Measurements from ENCODE around the gene PLCL1.
"Not testable (repeated sequence)": the region's sequence is repeated elsewhere in the genome, so short reads cannot be mapped to it uniquely, and the experiment has no call there.

The PLCL1 gene

GRCh38 chr2:197801033-197801432 lies 3.4 kb upstream of the PLCL1 start:
- Mint-ChIP-seq H3K4me1 (peaks cover 22% of the 10 kb centered on the region), H3K27me3 (peaks cover 16% of the 10 kb centered on the region), H3K27ac (no peak overlapping the region), H3K9me3 (no peaks in the 10 kb centered on the region), H3K4me3 (no peak overlapping the region)
- no peak for ATAC-seq
- DNase-seq: no peak

GRCh38 chr2:197803033-197803444 lies 1.4 kb upstream of the PLCL1 start:
- Mint-ChIP-seq H3K27ac (no peak overlapping the region), H3K27me3 (peaks cover 11% of the 10 kb centered on the region), H3K4me1 (peaks cover 33% of the 10 kb centered on the region), H3K9me3 (no peaks in the 10 kb centered on the region), H3K4me3 (no peak overlapping the region)
- ATAC-seq (peak; percentile 49), DNase-seq (peak; percentile 24 to 28)

- no peaks in the 10 kb centered on the region for H3K9me3 Mint-ChIP-seq
- peak overlapping the region; percentile 92 to 99 for H3K4me3 Mint-ChIP-seq
- peak overlapping the region; percentile 4 to 94 for H3K27ac Mint-ChIP-seq
- DNase-seq (peak; percentile 34 to 65), ATAC-seq (peak; percentile 57)
- H3K27me3 Mint-ChIP-seq: peaks cover 11% of the 10 kb centered on the region
- peaks cover 48% of the 10 kb centered on the region for H3K4me1 Mint-ChIP-seq
Measured at GRCh38 chr2:197804758-197805714, 643 bp downstream of the PLCL1 start.

GRCh38 chr2:197805715-197806633 lies 1.6 kb downstream of the PLCL1 start:
- DNase-seq: no peak
- no peak for ATAC-seq
- Mint-ChIP-seq H3K4me3 (peak overlapping the region; percentile 81 to 99), H3K9me3 (no peaks in the 10 kb centered on the region), H3K4me1 (peaks cover 48% of the 10 kb centered on the region), H3K27me3 (peaks cover 11% of the 10 kb centered on the region), H3K27ac (no peak overlapping the region)

GRCh38 chr2:197809064-197809463 lies 4.7 kb downstream of the PLCL1 start:
- Mint-ChIP-seq H3K9me3 (no peaks in the 10 kb centered on the region), H3K4me1 (peaks cover 38% of the 10 kb centered on the region), H3K27me3 (peaks cover 11% of the 10 kb centered on the region), H3K27ac (no peak overlapping the region), H3K4me3 (peak overlapping the region in 1 of 2 donors; percentile 4)
- DNase-seq (no peak), ATAC-seq (no peak)

GRCh38 chr2:197810016-197810415 lies 5.6 kb downstream of the PLCL1 start:
- Mint-ChIP-seq H3K9me3 (no peaks in the 10 kb centered on the region), H3K27me3 (peaks cover 11% of the 10 kb centered on the region), H3K4me3 (no peak overlapping the region), H3K4me1 (peaks cover 44% of the 10 kb centered on the region), H3K27ac (no peak overlapping the region)
- DNase-seq (no peak), ATAC-seq (no peak)

GRCh38 chr2:197810491-197810890 lies 6.1 kb downstream of the PLCL1 start:
- ATAC-seq (no peak), DNase-seq (no peak)
- Mint-ChIP-seq H3K4me1 (peaks cover 41% of the 10 kb centered on the region), H3K9me3 (no peaks in the 10 kb centered on the region), H3K27me3 (peaks cover 8% of the 10 kb centered on the region), H3K4me3 (no peak overlapping the region), H3K27ac (no peak overlapping the region)

GRCh38 chr2:197813093-197813787 lies 8.8 kb downstream of the PLCL1 start:
- ATAC-seq (peak; percentile 67), DNase-seq (no peak)
- Mint-ChIP-seq H3K9me3 (no peaks in the 10 kb centered on the region), H3K27me3 (no peaks in the 10 kb centered on the region), H3K4me3 (no peak overlapping the region), H3K4me1 (peaks cover 25% of the 10 kb centered on the region), H3K27ac (no peak overlapping the region)

- DNase-seq (no peak), ATAC-seq (no peak)
- peak overlapping the region; percentile 2 to 18 for H3K27ac Mint-ChIP-seq
Measured at GRCh38 chr2:197814526-197814925, 10.1 kb downstream of the PLCL1 start.

GRCh38 chr2:197821550-197822289 lies 17.3 kb downstream of the PLCL1 start:
- Mint-ChIP-seq H3K4me3 (no peak overlapping the region), H3K27ac (no peak overlapping the region), H3K4me1 (peaks cover 4% of the 10 kb centered on the region), H3K9me3 (no peaks in the 10 kb centered on the region), H3K27me3 (no peaks in the 10 kb centered on the region)
- DNase-seq (no peak), ATAC-seq (no peak)

More at GRCh38 chr2:197814526-197814925, 10.1 kb downstream of the PLCL1 start:
- no peaks in the 10 kb centered on the region for H3K27me3 Mint-ChIP-seq
- H3K9me3 Mint-ChIP-seq: no peaks in the 10 kb centered on the region
- H3K4me3 Mint-ChIP-seq: peak overlapping the region; percentile 16 to 26
- peaks cover 18% of the 10 kb centered on the region for H3K4me1 Mint-ChIP-seq

GRCh38 chr2:197822333-197822732 lies 17.9 kb downstream of the PLCL1 start:
- no peak for DNase-seq
- peaks cover 4% of the 10 kb centered on the region for H3K4me1 Mint-ChIP-seq
- no peak overlapping the region for H3K27ac Mint-ChIP-seq
- no peak for ATAC-seq
- no peaks in the 10 kb centered on the region for H3K27me3 Mint-ChIP-seq
- no peak overlapping the region for H3K4me3 Mint-ChIP-seq
- no peaks in the 10 kb centered on the region for H3K9me3 Mint-ChIP-seq

- DNase-seq (no peak), ATAC-seq (no peak)
- Mint-ChIP-seq H3K4me3 (no peak overlapping the region), H3K27ac (no peak overlapping the region), H3K9me3 (peaks cover 11 to 24% of the 10 kb centered on the region in 2 donors), H3K27me3 (no peaks in the 10 kb centered on the region), H3K4me1 (no peaks in the 10 kb centered on the region)
Measured at GRCh38 chr2:197827618-197828017, 23.2 kb downstream of the PLCL1 start.

GRCh38 chr2:197828464-197829135 lies 24.2 kb downstream of the PLCL1 start:
- Mint-ChIP-seq H3K4me3 (no peak overlapping the region), H3K27ac (no peak overlapping the region), H3K9me3 (peaks cover 16 to 24% of the 10 kb centered on the region in 2 donors), H3K27me3 (no peaks in the 10 kb centered on the region), H3K4me1 (no peaks in the 10 kb centered on the region)
- DNase-seq: no peak
- no peak for ATAC-seq

- H3K27me3 Mint-ChIP-seq, DNase-seq, H3K4me3 Mint-ChIP-seq, ATAC-seq, H3K27ac Mint-ChIP-seq: not testable (repeated sequence)
- peaks cover 17 to 24% of the 10 kb centered on the region in 2 donors for H3K9me3 Mint-ChIP-seq
- peaks cover 18% of the 10 kb centered on the region for H3K4me1 Mint-ChIP-seq
Measured at GRCh38 chr2:197834771-197835170, 30.4 kb downstream of the PLCL1 start.

All from stimulated activated naive CD8-positive, alpha-beta T cell treated with anti-CD3 and anti-CD28 coated beads, Interleukin-15, amount 100 ng/mL, for 72 hours (primary cell).